Type B pancreatic cell (in vitro differentiated cells): ENCODE data around the gene CETN3. TPM values are rescaled to one million over a fixed set of nuclear protein-coding genes. Genes with fewer than 3 reads are reported as not detected.
"Not testable (repeated sequence)": the region's sequence is repeated elsewhere in the genome, so short reads cannot be mapped to it uniquely, and the experiment has no call there.

ENCODE experiments used
- DNase-seq: peaks from one replicate; pipeline ENCODE4 v3.0.0; 2021; ENCODE audit warnings: mixed read lengths; ENCODE audit not compliant: unreplicated experiment; ENCODE audit errors: extremely low spot score
- H3K27ac Mint-ChIP-seq: 2 replicates; pipeline ENCODE4 v1.8.0; 2021; ENCODE audit warnings: mild to moderate bottlenecking, mixed read lengths
- H3K27me3 Mint-ChIP-seq: 2 replicates; pipeline ENCODE4 v1.8.0; 2021; ENCODE audit warnings: mixed read lengths
- H3K36me3 Mint-ChIP-seq: 2 replicates; pipeline ENCODE4 v1.8.0; 2021; ENCODE audit warnings: mixed read lengths
- H3K4me1 Mint-ChIP-seq: one replicate; pipeline ENCODE4 v1.8.0; 2021; ENCODE audit warnings: mixed read lengths; ENCODE audit not compliant: unreplicated experiment
- H3K4me3 Mint-ChIP-seq: 2 replicates; pipeline ENCODE4 v1.8.0; 2021; ENCODE audit warnings: mild to moderate bottlenecking, mixed read lengths
- H3K9me3 Mint-ChIP-seq: 2 replicates; pipeline ENCODE4 v1.8.0; 2021; ENCODE audit warnings: mixed read lengths
- total RNA-seq: library from RNA; stranded (reverse); gene quantifications from 2 replicates; pipeline ENCODE4 v1.2.1, GENCODE V29; 2021; ENCODE audit warnings: low replicate concordance
- TF ChIP-seq, protein P1 (sequence below): fragments of 200-600 bp; sonication (generic); conservative IDR thresholded peaks from 2 replicates; pipeline ENCODE4 v1.5.0; 2021; ENCODE audit warnings: antibody characterized with exemption, mild to moderate bottlenecking

Gene CETN3
- total RNA-seq, 1 donor from 2014 or later: 37.5 TPM

DNA sequence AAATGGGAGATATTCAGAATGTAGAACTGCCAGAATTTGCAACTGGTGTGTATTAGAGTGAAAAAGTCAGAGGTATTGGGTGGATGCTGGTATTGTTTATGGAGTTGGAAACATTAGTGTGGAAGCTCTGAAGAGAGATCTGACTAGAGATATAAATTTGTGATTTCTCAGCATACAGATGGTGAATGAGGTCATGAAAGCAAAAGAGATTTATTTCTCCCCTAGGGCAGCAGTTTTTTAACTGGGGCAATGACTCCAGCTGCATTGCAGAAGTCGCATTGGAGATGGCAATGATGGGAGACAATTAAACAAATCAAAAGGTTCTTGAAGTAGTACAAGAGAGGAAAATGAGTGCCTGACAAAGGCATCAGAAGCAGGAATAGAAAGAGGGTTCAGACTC is 64.9 kb downstream of the CETN3 start:
- Mint-ChIP-seq H3K4me3 (no peak overlapping the region), H3K36me3 (no peaks in the 10 kb centered on the region), H3K27me3 (no peaks in the 10 kb centered on the region), H3K4me1 (peaks cover 9% of the 10 kb centered on the region), H3K9me3 (no peaks in the 10 kb centered on the region), H3K27ac (no peak overlapping the region)
- TF ChIP-seq, protein P1, sequence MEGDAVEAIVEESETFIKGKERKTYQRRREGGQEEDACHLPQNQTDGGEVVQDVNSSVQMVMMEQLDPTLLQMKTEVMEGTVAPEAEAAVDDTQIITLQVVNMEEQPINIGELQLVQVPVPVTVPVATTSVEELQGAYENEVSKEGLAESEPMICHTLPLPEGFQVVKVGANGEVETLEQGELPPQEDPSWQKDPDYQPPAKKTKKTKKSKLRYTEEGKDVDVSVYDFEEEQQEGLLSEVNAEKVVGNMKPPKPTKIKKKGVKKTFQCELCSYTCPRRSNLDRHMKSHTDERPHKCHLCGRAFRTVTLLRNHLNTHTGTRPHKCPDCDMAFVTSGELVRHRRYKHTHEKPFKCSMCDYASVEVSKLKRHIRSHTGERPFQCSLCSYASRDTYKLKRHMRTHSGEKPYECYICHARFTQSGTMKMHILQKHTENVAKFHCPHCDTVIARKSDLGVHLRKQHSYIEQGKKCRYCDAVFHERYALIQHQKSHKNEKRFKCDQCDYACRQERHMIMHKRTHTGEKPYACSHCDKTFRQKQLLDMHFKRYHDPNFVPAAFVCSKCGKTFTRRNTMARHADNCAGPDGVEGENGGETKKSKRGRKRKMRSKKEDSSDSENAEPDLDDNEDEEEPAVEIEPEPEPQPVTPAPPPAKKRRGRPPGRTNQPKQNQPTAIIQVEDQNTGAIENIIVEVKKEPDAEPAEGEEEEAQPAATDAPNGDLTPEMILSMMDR: no peak
- DNase-seq: no peak

DNA sequence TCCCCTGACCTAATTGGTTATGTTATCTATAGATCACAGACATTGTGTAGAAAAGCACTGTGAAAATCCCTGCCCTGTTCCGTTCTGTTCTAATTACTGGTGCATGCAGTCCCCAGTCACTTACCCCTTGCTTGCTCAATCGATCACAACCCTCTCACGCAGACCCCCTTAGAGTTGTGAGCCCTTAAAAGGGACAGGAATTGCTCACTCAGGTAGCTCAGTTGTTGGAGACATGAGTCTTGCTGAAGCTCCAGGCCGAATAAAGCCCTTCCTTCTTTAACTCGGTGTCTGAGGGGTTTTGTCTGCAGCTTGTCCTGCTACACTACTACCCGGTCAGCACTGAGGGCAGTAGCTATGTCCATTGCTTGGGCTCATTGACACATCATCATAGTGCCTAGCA is 65.8 kb downstream of the CETN3 start:
- H3K4me1 Mint-ChIP-seq, H3K27me3 Mint-ChIP-seq, H3K4me3 Mint-ChIP-seq, DNase-seq, H3K27ac Mint-ChIP-seq, H3K36me3 Mint-ChIP-seq, H3K9me3 Mint-ChIP-seq: not testable (repeated sequence)

DNA sequence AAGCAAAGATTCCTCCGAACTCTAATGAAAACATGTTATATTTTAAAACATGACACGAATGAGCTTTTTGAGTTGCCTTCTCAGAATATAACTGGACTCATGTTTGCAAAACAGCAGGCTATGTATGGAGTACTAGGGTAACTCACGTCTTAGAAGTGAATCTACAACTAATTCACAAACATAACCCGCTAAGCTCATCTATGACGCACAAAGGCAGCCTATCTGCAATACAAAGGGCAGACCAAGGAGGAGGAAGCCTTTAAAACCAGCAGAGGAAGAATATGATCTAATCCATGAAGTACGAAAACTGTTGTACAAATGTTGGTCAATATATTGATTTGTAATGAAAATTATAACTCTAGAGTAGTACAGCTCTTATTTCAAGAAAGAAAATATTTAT is 67.0 kb downstream of the CETN3 start:
- Mint-ChIP-seq H3K27ac (no peak overlapping the region), H3K9me3 (no peaks in the 10 kb centered on the region), H3K4me1 (peaks cover 9% of the 10 kb centered on the region), H3K4me3 (no peak overlapping the region), H3K36me3 (no peaks in the 10 kb centered on the region), H3K27me3 (no peaks in the 10 kb centered on the region)
- no peak for DNase-seq
- TF ChIP-seq, protein P1: no peak

Other genes with a start within 250 kb of the CETN3 start
- 3.9 and 6.2 TPM in 2 replicates for gene MBLAC2, start 65.0 kb upstream of the CETN3 start, total RNA-seq
- 1.1 and 2.4 TPM in 2 replicates for gene POLR3G, start 65.1 kb upstream of the CETN3 start, total RNA-seq
- gene LYSMD3, start 119.8 kb upstream of the CETN3 start, total RNA-seq: 15.0 and 21.0 TPM in 2 replicates
- 13.6 and 29.5 TPM in 2 replicates for gene ADGRV1, start 149.0 kb upstream of the CETN3 start, total RNA-seq